Measurements from ENCODE around the gene ACSL5.

ACSL5 gene, protein sequence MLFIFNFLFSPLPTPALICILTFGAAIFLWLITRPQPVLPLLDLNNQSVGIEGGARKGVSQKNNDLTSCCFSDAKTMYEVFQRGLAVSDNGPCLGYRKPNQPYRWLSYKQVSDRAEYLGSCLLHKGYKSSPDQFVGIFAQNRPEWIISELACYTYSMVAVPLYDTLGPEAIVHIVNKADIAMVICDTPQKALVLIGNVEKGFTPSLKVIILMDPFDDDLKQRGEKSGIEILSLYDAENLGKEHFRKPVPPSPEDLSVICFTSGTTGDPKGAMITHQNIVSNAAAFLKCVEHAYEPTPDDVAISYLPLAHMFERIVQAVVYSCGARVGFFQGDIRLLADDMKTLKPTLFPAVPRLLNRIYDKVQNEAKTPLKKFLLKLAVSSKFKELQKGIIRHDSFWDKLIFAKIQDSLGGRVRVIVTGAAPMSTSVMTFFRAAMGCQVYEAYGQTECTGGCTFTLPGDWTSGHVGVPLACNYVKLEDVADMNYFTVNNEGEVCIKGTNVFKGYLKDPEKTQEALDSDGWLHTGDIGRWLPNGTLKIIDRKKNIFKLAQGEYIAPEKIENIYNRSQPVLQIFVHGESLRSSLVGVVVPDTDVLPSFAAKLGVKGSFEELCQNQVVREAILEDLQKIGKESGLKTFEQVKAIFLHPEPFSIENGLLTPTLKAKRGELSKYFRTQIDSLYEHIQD

DNA sequence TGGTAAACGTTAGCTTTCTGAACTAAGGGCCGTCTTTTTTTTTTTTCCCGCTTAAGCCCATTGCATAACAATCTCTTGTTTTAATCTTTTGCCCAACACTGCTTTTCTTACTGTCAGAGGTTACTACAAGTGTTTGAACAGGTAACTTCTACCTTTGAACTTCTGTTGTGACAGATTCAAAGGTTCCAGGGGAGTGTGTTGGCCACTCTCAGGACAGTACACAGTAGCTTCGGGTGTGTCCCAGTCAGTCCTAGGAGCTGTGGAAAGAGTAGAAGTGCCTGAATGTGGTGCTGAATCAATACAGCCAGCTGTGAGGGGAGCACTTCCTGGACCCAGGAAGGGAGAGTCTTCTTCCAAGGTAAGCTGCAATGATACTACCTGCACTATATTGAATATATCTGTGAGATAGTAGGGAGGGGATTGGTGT is at the start of gene ACSL5:
ACSL5 (plus strand) TSS at position 205 of the 427 bp plus-strand sequence. CDS start 20,831 bp downstream, outside the sequence.
- no peak for DNase-seq (ENCODE audit: low spot score)

DNA sequence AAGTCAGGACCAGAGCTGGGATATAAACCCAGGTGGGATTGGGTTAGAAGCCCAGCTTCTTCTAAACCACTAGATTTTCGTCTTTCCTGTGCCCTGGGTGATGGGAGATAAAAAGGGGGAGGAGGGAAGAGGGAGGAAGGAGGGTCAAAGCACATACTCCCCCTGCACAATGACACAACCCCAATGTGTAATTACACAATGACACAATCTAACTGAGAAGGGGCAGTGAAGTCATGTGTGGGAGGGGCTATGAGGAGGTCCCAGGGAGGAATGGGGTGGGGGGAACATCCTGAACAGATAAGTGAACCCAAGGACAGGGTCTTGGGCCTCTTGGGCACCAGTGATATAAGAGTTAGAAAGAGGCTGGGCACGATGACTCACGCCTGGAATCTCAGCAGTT is 46.2 kb upstream of the ACSL5 start:
- no peak for DNase-seq (ENCODE audit: low spot score)

DNA sequence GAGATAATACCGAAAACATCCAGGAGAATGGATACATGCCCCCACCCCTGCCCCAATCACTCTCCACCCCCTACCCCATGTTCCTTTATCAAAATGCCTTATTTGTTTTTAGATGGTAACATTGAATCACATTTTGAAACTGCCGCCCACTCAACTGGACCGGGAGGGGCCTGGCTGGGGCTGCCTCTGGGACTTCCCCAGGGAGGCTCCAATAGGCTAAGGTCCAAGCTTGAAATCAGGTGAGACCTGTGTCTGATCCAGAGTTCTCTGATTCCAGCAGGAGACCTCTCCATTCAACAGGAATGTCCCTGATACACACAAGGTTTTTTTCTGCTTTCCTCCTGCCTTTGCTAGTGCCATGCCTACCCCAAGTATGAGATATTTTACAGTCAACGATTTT is 43.8 kb upstream of the ACSL5 start:
- DNase-seq (ENCODE audit: low spot score) = no peak

DNA sequence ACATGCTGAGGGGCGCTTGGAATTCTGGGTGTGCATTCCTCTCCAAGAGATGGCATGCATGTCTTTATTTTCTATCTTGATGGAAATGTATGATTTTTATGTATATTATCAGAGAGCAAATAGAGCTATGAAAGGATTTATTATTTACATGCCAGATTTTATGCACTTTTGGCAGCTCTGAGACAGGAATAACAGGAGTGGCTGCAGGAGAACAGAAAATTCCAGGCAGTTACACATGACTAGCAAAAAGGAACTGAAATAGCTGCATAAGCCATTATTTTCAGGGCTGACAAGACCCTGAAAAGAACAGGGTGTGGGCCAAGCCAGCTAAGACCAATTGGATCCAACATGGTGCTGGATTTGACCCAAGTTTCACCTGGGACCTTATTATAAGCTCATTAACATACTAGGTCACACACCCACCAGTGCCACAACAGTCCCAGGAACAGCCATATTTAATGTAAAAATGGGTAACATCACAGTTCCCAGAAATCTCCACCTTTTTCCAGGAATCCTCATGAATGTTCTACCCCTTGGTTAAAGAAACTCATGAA is 43.2 kb upstream of the ACSL5 start:
- DNase-seq (ENCODE audit: low spot score) = no peak

DNA sequence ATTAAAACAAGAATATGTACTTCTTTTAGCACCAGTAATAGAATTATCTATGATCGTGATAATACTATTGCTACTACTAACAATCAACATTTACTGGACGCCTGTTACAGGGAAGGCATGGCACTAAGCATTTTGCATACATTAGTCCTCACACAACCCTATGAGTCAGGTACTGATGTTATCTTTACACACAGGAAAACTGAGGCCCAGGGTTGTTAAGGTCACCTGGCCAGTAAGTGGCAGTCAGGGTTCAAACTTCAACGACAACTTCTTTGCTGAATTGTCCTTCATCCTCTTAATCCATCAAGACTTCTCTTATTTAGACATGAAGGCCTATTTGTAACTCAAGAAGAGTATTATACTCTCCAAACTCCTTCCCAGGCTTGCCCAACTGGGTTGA is 41.9 kb upstream of the ACSL5 start:
- no peak for DNase-seq (ENCODE audit: low spot score)

DNA sequence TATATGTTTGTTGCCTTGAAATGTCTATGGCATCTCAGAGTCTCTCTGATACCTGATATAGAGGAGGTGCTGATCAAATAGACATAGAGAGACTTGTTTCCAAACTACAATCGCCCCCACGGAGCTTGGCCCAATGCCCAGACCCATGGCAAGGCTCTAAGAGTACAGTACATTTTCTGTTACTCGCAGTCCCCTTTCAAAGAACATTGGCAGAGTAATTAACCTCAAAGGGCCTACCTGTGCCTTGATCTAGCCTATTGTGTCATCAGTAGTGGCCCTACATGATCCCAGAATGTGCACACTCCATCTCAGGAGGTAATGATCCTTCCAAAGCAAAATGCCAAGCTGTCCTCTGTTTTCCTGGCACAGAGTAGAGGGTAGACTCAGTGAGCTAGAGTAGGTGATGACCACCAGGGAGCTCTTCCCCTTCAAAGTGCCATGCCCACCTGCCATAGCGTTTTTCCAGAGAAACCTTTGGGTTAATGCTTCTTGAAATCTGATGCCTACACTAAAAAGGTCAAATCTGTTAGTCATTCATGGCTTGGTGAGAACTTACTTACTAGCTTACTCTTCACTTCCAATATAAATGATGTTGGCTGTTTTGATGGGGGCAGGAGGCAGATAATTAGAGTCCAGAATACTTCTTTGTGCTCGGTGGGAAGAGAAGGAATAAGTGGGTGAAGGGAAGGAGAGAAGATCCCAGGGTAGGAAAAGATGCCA is 41.2 kb upstream of the ACSL5 start:
- no peak for DNase-seq (ENCODE audit: low spot score)

DNA sequence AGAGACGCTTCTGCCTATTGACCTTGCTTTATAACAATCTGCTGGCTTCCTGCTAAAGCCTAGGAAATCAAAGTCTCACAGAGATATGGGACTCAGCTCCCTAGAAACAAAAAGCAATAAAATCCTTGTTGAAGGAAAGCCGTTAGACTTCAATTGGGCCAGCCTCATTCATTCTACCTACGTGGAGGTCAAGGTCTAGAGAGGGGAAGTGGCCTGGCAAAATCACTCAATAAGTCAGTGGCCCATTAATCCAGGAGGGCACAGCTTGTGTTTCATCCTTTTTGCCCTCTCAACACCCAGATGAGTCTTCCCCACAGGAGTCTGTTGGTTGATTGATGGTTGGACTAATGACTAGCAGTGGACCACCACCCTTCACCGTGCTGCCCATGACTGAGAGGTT is 40.5 kb upstream of the ACSL5 start:
- no peak for DNase-seq (ENCODE audit: low spot score)

DNA sequence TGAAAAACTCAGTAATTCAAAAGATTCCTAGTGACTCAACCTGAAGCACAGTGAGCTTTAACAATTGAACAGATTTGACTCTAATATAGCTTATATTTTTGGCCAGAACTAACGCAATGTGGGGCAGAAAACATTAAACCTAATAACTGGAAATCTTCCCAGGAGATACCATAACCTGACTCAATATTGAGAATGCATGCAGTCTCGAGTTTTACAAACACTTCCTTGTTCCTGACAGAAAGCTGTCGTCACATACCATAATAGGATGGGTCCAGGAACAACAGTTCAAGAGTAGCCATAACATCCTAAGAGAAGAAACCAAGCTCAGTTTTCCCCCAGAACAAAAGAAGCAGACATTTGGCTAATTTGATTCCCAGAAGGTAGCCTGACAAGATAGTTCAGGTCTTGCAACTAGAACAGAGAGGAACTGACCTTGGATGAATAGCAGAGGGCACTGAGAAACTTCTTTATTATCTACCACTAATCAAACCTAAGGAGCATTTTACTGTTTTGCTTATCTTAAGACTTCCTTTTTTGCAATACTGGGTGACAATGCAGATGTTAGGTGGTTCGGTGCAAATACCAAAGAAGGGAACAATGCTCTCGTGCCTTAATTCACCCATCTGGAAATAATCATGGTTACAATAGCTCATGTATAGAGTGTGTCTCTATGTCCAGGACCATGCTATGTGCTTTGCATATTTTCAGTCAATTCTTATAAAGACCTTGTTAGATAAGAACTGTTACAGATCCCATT is 38.6 kb upstream of the ACSL5 start:
- no peak for DNase-seq (ENCODE audit: low spot score)

DNA sequence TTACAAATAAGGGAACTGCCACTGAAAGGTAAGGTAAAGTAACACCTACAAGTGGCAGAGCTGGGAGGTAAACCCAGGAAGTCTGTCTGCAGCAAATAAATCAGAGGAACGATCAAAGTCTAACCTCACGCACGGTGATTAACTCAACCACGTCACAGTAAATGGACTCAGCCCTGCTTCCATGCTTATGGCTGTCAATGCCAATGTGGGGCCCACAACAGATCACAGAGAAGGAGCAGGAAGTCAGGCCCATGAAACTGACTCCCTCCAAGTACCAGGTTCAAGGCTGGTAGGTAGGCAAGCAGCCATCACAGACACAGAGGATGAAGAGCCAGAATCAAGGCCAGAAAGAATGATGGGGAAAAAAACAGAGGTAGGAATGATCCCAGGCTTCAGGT is 38.0 kb upstream of the ACSL5 start:
- no peak for DNase-seq (ENCODE audit: low spot score)

DNA sequence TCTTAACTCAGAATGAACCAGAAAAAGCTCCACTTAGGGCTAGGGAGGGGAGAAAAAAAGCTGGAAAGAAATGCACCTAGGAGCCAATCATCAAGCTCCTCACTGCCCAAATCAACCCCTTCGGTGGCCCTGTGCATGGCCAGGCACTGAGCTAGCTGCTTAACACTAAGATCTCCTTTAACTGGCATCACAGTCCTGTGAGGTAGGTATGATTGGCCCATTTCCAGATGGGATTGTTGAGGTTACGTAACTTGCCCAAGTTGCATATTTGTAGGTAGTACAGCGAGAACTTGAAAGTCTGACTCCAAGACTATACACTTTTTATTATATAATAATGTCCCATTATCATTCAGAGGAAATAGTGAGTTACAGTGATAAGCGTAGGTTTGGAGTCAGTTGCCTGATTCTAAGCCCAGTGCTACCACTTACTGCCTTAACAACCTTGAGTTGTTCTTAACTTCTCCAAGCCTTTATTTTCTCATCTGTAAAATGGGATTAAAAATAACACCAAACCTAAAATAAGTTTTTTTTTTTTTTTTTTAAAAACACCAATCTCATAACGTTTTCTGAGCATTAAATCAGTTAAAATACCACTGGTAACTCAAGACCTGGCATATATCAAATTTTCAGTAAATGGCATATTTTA is 37.2 kb upstream of the ACSL5 start:
- no peak for DNase-seq (ENCODE audit: low spot score)

DNA sequence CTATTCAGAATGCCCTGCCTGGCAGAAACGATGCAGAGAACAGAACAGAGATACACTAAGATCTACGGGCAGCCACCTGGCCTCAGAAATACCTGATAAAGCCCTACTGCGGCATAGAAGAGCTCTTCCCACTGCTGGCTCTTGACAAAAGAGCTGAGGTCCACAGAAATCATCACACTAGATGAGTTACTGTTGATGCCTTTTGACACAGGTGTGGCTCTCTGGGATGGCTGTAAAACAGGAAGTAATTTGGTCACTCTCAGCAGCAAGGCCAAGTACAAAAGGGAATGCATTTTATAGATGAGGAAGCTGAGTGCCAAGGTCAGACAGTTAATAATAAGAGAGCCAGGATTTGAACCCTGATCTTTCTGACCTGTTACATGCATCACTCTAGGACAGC is 35.0 kb upstream of the ACSL5 start:
- DNase-seq (ENCODE audit: low spot score) = no peak

DNA sequence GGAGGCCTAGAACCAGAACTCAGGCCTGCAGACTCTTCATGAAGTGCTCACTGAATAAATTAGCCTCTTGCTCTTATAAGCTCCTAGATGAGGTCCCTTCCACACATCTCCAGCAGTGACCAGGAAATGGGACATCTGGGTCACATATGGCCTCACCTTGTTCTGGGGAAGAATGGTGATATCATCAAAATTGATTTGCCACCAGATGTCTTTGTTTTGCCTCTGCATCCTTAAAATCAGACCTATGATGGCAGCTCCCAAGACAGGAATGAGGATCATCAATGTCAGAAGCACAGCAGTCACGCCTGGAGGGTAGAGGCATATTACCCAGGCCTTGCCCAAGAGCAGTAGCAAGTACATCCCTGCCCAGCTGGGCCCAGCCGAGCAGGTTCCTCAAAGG is 33.3 kb upstream of the ACSL5 start:
- DNase-seq (ENCODE audit: low spot score) = no peak

DNA sequence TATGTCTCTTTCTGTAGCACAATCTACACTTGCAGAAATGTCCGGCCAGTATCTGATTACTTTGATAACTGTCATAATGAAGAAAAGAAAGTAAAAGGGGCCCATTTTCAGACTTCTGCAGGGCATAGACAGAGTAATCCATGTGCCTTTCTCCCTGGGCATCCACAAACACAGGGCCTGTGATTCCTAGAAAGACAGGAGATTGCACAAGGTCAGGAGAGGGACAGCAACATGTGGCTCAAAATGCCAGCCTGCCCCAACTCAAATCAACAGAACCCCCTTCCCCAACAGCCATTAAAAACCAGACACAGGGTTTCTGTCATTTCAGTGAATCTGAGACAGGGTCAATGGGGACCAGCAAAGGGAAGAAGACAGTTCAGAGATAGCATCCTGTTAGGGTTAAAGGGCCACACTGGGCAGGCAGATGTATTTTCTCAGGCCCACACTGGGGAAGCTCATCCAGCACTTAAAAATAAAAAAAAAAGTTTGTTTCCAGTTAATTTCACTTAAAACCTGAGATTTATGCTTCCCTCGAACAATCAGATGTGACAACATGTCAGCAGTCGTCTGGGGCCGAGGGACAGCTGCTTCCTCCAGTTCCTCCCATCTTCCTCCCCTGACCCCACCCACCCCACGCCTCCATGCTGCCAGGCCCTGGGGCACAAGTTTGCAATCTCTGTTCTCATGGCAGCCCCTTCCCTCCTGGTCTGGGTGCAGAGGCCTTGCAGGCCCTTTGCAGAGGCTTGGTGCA is 30.7 kb upstream of the ACSL5 start:
- no peak for DNase-seq (ENCODE audit: low spot score)

DNA sequence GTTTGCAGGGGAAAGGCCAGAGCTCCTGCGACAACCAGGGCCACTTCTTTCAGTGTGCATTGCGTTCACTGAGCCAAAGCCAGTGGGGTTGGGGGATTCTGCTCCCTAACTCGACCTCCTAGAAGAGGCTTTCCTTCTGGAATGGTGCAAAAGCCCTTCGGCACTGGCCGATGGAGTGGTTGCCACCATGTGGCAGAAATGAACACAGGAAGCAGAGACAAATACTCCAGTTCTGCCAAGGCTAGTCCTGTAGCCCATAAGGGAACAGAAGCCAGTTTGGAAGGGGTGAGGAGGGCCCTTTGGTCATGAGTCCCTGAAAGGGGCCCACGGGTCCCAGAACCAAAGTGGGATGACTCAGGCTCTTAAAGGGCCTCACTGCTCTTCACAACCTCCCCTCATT is 29.7 kb upstream of the ACSL5 start:
- no peak for DNase-seq (ENCODE audit: low spot score)

DNA sequence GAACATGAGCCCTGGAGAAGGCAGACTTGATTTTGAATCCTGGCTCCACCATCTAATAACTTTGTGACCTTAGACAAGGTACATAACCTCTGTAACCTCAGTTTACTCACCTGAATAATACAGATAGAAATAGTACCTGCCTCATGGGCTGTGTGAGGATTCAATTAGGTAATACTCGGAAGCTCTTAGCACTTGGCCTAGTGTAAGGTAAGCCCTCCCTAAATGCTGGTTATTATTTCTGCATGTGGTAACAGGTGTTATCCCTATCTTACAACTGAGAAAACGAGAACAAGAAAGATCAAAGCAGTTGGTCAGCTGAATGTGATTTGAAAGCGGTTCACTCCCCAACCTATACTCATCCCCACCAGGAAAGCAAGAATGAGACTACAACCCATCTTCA is 28.7 kb upstream of the ACSL5 start:
- DNase-seq (ENCODE audit: low spot score) = no peak

DNA sequence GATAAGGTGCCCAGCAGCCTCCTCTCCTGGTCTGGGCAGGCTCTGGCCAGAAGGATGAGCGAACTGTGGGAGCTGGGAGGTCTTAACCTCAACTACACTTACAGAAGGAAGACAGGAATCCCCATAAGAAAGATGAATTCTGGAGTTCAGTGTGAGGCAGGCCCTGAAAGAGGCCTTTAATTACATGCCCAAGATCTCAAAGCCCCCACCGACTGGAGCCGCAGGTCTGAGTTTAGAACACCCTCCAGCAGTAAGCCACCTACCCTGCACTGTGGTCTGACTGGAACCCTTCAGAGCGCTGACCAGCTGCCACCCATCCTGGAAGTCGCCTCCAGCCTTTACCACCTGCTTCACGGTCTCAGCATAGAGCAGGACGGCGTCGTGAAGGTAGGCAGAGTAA is 28.2 kb upstream of the ACSL5 start:
- no peak for DNase-seq (ENCODE audit: low spot score)

DNA sequence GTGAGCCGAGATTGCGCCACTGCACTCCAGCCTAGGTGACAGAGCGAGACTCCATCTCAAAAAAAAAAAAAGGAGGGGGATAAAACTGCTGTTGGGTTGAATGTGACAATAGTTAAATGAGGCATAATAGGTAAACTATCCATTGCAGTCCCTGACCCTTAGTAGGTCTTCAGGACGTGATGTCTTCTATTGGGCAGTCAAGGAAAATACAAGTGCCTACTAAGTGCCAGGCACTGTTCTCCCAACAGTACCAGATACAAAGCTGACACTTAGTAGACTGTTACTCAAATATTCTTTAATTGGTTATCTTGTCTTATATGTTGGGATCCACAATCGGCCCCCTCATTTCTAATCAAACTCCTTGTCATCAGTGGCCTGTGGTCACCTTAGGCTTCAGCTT is 27.1 kb upstream of the ACSL5 start:
- no peak for DNase-seq (ENCODE audit: low spot score)

DNA sequence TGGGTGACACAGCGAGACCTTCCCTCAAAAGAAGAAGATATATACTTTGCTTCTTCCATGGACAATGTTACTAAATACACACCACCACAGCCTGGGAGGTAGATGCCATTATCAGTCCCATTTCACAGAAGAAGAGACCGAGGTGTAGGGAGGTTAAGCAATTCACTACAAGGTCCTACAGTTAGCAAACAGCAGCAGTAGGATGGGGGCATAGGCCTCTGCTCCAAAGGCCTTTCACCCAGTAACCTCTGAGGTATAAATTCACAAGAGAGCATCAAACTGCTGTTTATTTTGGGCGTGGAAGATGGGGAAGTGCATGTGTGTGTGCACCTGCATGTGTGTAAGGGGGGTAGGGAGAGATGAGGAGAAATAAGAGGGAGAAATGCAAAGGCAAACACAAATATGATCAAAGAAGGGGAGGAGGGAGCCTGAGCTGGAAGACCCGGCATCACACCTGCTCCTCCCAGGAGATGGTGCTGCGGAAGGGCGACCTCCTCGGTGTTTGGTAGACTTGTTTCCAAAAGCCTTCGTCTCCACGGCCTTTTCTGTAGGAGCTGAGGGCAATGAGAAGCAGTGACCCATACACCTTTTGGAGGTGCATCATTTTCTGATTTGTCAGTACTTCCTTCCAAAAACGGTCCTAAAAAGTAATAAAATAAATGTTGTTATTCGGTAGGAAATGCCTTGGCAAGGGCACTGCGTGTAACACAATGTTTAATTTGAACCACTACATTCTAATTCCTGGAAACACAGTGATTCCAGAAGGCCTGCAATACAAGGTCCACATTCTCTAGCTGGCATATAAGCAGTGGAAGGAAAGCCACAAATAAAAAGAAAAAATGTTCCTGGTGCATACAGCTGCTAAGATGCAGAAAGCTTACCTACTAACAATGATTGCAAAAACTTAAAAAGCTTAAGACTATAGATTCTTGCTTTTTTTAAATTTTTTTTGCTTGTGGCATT is 25.9 kb upstream of the ACSL5 start:
- no peak for DNase-seq (ENCODE audit: low spot score)

DNA sequence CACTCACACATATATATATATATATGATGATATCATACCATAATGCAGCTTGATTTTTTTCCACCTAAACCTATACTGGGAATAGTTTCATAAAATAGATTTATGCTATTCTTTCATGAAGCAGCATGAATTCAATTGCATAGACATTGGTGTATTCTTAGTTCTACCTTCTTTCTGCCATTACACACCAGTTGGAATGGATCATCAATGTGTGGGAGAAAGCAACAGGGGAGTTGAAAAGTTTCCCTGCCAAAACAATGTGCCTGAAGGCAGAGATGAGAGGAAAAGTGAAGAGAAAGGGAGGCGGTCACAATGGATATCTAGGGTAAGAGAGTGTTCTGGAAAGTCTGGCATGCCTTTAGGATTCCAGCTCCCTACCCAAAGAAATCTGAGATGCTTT is 25.2 kb upstream of the ACSL5 start:
- DNase-seq (ENCODE audit: low spot score) = no peak

Data from CD4-positive, alpha-beta T cell treated with Interleukin-6 at 100 ng/mL for 8 hours (primary cell).